K562 (cell line): ENCODE results near the gene HSPA14.
"Not testable (repeated sequence)": the region's sequence is repeated elsewhere in the genome, so short reads cannot be mapped to it uniquely, and the experiment has no call there.

ENCODE experiments used
- CSDE1 ChIP-seq, 2 experiments: fragments of 450-650 bp; IDR thresholded peaks; 2 replicates each; pipeline ENCODE4 v1.6.1; 2016; ENCODE audit warnings: mild to moderate bottlenecking in 1 of 2
- KDM1A ChIP-seq, 2 experiments: fragments of 450-650 bp; IDR thresholded peaks; 2 replicates each; pipeline ENCODE4 v1.6.1; 2016; ENCODE audit warnings: mild to moderate bottlenecking in 2 of 2
- NFE2 ChIP-seq: IDR thresholded peaks from 2 replicates; pipeline ENCODE4 v1.6.1; 2014; ENCODE audit warnings: antibody characterized with exemption, low read depth
- RUNX1 ChIP-seq: sonication (generic); IDR thresholded peaks from 2 replicates; pipeline ENCODE4 v1.6.1; 2016; ENCODE audit warnings: antibody characterized with exemption, low read depth
- ZNF274 ChIP-seq: IDR thresholded peaks from 2 replicates; pipeline ENCODE4 v1.6.1; 2011; ENCODE audit warnings: low read depth, mild to moderate bottlenecking, low read length, moderate library complexity, borderline replicate concordance
- ZNF282 ChIP-seq: sonication (generic); formaldehyde crosslinking; IDR thresholded peaks from 2 replicates; pipeline ENCODE4 v1.8.1; 2023; ENCODE audit warnings: missing genetic modification reagents

- TF ChIP-seq RUNX1; KDM1A (IDR thresholded peaks at IDR 0.05); CSDE1 (IDR thresholded peaks at IDR 0.05); ZNF274; ZNF282 (CRISPR knock-in tag); NFE2: not testable (repeated sequence)
These were observed 26.8 kb downstream of the HSPA14 start for GRCh38 chr10:14864871-14865270.
